Measurements from ENCODE around the gene COL6A5. TPM values are rescaled to one million over a fixed set of nuclear protein-coding genes. Genes with fewer than 3 reads are reported as not detected.

Gene COL6A5
- total RNA-seq, 1 experiment from 2014 or later = 0.04 TPM

DNA sequence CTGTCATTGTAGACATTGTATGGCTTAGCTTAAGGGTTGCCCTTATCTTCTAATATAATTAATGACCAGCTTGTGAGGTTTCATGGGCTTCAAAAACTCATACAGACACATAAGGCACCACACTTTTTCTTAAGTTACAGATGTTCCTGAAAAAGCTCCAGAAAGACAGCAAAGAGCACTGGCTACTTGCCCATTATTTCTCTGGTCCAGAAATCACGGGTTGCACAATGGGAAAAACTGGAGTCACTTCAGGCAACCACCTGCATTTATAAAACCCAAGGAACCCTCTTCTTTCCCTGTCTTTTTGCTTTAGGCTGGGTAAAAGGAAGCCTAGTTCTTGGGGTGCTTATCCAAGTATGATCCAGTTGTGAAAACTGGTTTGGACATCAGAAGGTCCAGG lies 169.2 kb downstream of the COL6A5 start:
- Histone ChIP-seq H3K14ac (ENCODE audit: insufficient read depth, low read length) (no peak overlapping the region), H4K5ac (ENCODE audit: insufficient read length, low read depth, low read length) (no peak overlapping the region), H2BK120ac (ENCODE audit: low read depth, low read length, poor library complexity, severe bottlenecking) (no peak overlapping the region), H3K4ac (ENCODE audit: low read depth, low read length) (no peak overlapping the region), H3K9me3 (ENCODE audit: control insufficient read depth, low read depth, low read length) (no peaks in the 10 kb centered on the region), H3K79me1 (ENCODE audit: insufficient read depth, low read depth, low read length, poor library complexity, severe bottlenecking) (no peaks in the 10 kb centered on the region), H3K79me2 (ENCODE audit: insufficient read depth, low read length) (no peaks in the 10 kb centered on the region), H3K18ac (ENCODE audit: insufficient read length, low read depth, low read length) (no peak overlapping the region), H2AFZ (ENCODE audit: low read length) (no peak overlapping the region), H3K9ac (ENCODE audit: extremely low read depth, insufficient read length, low read length) (no peak overlapping the region), H3T11ph (ENCODE audit: low read length) (no peak overlapping the region), H4K20me1 (ENCODE audit: control insufficient read depth, insufficient read depth, insufficient read length) (no peaks in the 10 kb centered on the region), H3K4me2 (ENCODE audit: insufficient read depth, insufficient read length, low read length) (no peak overlapping the region), H3K23ac (ENCODE audit: insufficient read length, low read depth, low read length) (no peak overlapping the region), H2BK5ac (ENCODE audit: insufficient read length, low read length) (no peak overlapping the region), H3K23me2 (ENCODE audit: insufficient read length, low read depth, low read length, poor library complexity, severe bottlenecking) (peaks cover 9% of the 10 kb centered on the region), H2AK5ac (ENCODE audit: insufficient read length, low read length) (no peak overlapping the region), H3K4me1 (ENCODE audit: insufficient read depth, low read length) (no peaks in the 10 kb centered on the region), H2BK20ac (ENCODE audit: low read depth, low read length, poor library complexity, severe bottlenecking) (no peak overlapping the region), H3K27ac (ENCODE audit: insufficient read length, low read depth, low read length) (no peak overlapping the region), H4K91ac (ENCODE audit: insufficient read length, low read depth, low read length) (no peak overlapping the region), H2BK12ac (ENCODE audit: insufficient read length, low read depth, low read length) (no peak overlapping the region), H2BK15ac (ENCODE audit: low read depth, low read length) (no peak overlapping the region), H3K27me3 (ENCODE audit: insufficient read depth, low read length) (peaks cover 17% of the 10 kb centered on the region; the same call in 1 of the 2 replicates), H3K56ac (ENCODE audit: insufficient read length, low read depth, low read length) (no peak overlapping the region), H4K8ac (replicated peaks; ENCODE audit: insufficient read length, low read depth, low read length) (no peak overlapping the region)
- DNase-seq = no peak
- Mint-ChIP-seq H3K27ac (no peak overlapping the region), H3K36me3 (ENCODE audit: insufficient read depth in 1 of 3, low read depth in 3 of 3) (no peaks in the 10 kb centered on the region), H3K4me3 (no peak overlapping the region), H3K27me3 (ENCODE audit: low read depth) (peaks cover 75% of the 10 kb centered on the region), H3K4me1 (peaks cover 8 to 13% of the 10 kb centered on the region in 2 experiments), H3K9me3 (no peaks in the 10 kb centered on the region)
- WGBS (ENCODE audit: extremely low coverage, insufficient read length, low lambda C conversion rate) = no CpG with 5 or more reads among the region's 1 CpG
- TF ChIP-seq, protein P1, sequence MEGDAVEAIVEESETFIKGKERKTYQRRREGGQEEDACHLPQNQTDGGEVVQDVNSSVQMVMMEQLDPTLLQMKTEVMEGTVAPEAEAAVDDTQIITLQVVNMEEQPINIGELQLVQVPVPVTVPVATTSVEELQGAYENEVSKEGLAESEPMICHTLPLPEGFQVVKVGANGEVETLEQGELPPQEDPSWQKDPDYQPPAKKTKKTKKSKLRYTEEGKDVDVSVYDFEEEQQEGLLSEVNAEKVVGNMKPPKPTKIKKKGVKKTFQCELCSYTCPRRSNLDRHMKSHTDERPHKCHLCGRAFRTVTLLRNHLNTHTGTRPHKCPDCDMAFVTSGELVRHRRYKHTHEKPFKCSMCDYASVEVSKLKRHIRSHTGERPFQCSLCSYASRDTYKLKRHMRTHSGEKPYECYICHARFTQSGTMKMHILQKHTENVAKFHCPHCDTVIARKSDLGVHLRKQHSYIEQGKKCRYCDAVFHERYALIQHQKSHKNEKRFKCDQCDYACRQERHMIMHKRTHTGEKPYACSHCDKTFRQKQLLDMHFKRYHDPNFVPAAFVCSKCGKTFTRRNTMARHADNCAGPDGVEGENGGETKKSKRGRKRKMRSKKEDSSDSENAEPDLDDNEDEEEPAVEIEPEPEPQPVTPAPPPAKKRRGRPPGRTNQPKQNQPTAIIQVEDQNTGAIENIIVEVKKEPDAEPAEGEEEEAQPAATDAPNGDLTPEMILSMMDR (conservative IDR thresholded peaks at IDR 0.05) = no peak
